ENCODE results near the gene RIMBP2. TPM values are rescaled to one million over a fixed set of nuclear protein-coding genes. Genes with fewer than 3 reads are reported as not detected.
A peak's percentile ranks its signal among the peaks of the same experiment; 100 is the strongest.
"Not testable (repeated sequence)": the region's sequence is repeated elsewhere in the genome, so short reads cannot be mapped to it uniquely, and the experiment has no call there.

Gene RIMBP2
- total RNA-seq, 2 experiments from 2014 or later: not detected

DNA sequence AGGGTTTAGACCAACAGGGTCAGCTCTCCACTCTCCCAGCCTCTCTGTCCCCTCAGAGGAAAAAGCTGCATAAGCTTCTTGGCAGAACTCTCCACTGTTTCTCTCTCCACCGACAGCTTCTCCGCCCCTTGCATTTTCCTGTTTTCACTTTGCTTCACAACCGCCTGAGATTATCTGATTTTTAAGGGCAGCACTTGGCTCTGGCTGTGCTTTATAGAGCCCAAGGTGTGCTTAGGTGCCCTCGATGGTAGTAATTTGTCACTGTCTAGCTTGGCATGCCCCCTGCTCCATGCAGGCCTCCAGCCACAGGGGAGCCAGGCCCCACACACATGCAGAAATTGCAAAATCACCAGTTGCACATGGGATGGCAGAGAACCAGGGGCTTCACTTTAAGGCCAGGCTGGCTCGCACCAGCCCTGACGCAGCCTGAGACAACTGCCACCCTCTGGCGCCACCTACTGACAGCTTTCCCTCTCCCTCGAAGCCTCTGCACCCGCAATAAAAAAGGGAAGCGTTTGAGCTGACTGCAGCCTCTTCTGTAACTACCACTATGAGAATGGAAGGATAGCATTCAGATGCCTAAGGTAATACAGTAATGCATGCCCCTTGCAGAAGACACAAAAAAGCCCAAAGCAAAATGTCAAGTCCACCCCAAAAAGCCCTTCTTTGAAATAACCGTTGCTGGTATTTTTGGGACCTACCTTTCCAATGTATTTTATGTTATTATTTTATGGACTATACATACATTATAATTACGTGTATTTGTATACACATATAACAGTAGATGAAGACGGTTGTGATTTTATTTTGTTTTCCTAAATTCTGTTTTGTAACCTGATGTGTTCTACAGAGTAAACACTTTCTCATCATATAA, 32.0 kb upstream of the RIMBP2 start:
- DNase-seq: peak; percentile 78

DNA sequence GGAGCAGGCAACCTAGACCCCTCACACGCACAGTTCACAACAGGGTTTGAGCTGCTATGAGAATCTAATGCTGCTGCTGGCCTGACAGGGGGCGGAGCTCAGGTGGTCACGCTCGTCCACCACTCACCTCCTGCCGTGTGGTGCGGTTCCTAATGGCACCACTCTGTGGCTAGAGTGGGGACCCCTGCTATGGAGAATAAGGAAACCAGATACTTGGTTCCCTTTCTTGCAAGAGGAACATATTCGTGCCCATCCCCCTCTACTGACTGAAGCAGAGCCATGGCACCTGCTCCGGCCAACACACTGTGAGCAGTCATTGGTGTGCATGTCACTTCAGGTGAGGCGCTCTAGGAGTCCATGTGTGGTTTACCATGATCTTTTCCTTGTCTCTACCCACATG, 30.4 kb upstream of the RIMBP2 start:
- Mint-ChIP-seq H3K9me3 (ENCODE audit: low read depth) (no peaks in the 10 kb centered on the region), H3K4me1 (peaks cover 5% of the 10 kb centered on the region), H3K4me3 (no peak overlapping the region), H3K27me3 (peaks cover 10% of the 10 kb centered on the region), H3K27ac (no peak overlapping the region), H3K36me3 (no peaks in the 10 kb centered on the region)
- DNase-seq (no peak), ATAC-seq (no peak)
- CTCF ChIA-PET: interaction anchor here (1.2 to 2.1 kb wide), 4 partner anchors 52 to 699 kb away, joined by 3 to 5 read pairs (median 4); no protein-coding TSS in a partner anchor

More for the DNA sequence above, 32.0 kb upstream of the RIMBP2 start:
- ATAC-seq: peak; percentile 89
- H3K4me1 Mint-ChIP-seq: peaks cover 5% of the 10 kb centered on the region
- CTCF ChIA-PET: interaction anchor here (0.6 to 2.1 kb wide), 17 partner anchors 8 to 1010 kb away, joined by 3 to 5 read pairs (median 3); no protein-coding TSS in a partner anchor
- H3K36me3 Mint-ChIP-seq: no peaks in the 10 kb centered on the region
- H3K27me3 Mint-ChIP-seq: peaks cover 10% of the 10 kb centered on the region
- no peak overlapping the region for H3K27ac Mint-ChIP-seq
- no peaks in the 10 kb centered on the region for H3K9me3 Mint-ChIP-seq (ENCODE audit: low read depth)
- no peak overlapping the region for H3K4me3 Mint-ChIP-seq

GRCh38 chr12:130745921-130746320, 29.8 kb upstream of the RIMBP2 start:
- H3K27me3 Mint-ChIP-seq: peaks cover 10% of the 10 kb centered on the region
- peaks cover 5% of the 10 kb centered on the region for H3K4me1 Mint-ChIP-seq
- ATAC-seq (no peak), DNase-seq (no peak)
- no peak overlapping the region for H3K4me3 Mint-ChIP-seq
- CTCF ChIA-PET: no interaction called here
- H3K9me3 Mint-ChIP-seq (ENCODE audit: low read depth): no peaks in the 10 kb centered on the region
- no peaks in the 10 kb centered on the region for H3K36me3 Mint-ChIP-seq
- no peak overlapping the region for H3K27ac Mint-ChIP-seq

DNA sequence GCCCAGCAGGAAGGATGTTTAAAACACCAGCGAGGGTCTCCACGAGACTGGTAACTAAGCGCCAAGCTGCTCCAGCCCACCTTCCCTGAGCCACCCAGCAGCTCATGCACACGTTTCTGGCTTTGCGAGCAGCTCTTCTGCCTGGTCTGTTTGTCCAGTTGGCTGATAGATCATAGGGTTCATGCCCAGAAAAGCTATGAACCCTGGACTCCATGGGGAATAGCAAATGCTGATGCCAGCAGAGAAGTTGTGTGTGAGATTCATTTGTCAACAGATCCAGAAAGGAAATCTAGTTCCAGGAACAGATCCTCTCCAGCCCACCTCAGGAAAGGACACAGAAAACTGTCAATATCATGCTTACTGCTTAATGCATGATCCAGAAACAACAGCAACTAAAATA, 28.2 kb upstream of the RIMBP2 start:
- Mint-ChIP-seq H3K36me3 (no peaks in the 10 kb centered on the region), H3K27ac (no peak overlapping the region), H3K9me3 (ENCODE audit: low read depth) (no peaks in the 10 kb centered on the region), H3K4me1 (peaks cover 5% of the 10 kb centered on the region), H3K4me3 (no peak overlapping the region), H3K27me3 (peaks cover 7% of the 10 kb centered on the region)
- ATAC-seq (no peak), DNase-seq (no peak)
- CTCF ChIA-PET: interaction anchor here (0.7 kb wide), 1 partner anchor 718 kb away, joined by 3 read pairs; no protein-coding TSS in a partner anchor

- H3K4me1 Mint-ChIP-seq: peaks cover 5% of the 10 kb centered on the region
- CTCF ChIA-PET: interaction anchor here (0.7 kb wide), 1 partner anchor 717 kb away, joined by 3 read pairs; no protein-coding TSS in a partner anchor
- H3K27ac Mint-ChIP-seq: no peak overlapping the region
- H3K9me3 Mint-ChIP-seq (ENCODE audit: low read depth): no peaks in the 10 kb centered on the region
- H3K4me3 Mint-ChIP-seq: no peak overlapping the region
- ATAC-seq: no peak
- no peak for DNase-seq
- H3K36me3 Mint-ChIP-seq: no peaks in the 10 kb centered on the region
- H3K27me3 Mint-ChIP-seq: peaks cover 7% of the 10 kb centered on the region
Observed at GRCh38 chr12:130743606-130744005, 27.5 kb upstream of the RIMBP2 start.

DNA sequence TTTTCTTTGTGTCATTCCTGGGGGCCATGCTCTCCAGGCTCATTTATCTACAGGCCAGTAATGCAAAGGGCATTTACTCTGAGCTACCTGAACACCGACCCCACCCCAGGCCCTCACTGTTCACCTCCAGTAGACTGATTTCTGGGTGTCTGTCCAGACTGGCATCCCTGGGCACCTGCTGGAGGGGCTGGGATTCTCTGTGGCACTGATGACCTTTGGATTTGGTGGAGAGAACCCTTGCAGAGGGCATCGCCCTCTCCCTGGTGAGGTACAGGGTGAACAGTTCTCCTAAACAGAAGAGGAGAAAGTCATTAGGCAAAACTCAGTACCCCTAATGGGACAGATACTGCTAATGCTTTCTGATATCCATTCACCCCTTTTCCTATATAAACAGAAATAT, 27.1 kb upstream of the RIMBP2 start:
- CTCF ChIA-PET: no interaction called here
- H3K4me1 Mint-ChIP-seq: peaks cover 4% of the 10 kb centered on the region

DNA sequence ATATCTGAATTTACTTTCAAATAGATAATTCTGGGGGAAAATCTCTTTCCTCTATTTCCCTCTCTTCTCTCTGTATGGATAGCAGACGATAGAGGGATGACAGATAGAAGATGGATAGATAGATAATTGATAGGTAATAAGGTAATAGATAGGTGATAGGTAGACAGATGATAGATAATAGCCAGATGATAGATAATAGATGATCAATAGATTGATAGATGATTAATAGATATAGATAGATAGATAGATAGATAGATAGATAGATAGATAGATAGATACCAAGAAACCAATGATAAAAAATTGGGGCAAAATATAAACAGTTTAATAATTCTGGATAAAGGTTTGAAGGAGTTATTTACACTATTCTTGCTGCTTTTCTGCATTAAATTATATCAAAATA, 26.6 kb upstream of the RIMBP2 start:
- H3K27me3 Mint-ChIP-seq: peaks cover 1% of the 10 kb centered on the region
- CTCF ChIA-PET: no interaction called here
- no peak for DNase-seq

More for the DNA sequence above, 27.1 kb upstream of the RIMBP2 start:
- DNase-seq (no peak), ATAC-seq (no peak)
- no peaks in the 10 kb centered on the region for H3K9me3 Mint-ChIP-seq (ENCODE audit: low read depth)
- H3K27ac Mint-ChIP-seq: no peak overlapping the region
- H3K4me3 Mint-ChIP-seq: no peak overlapping the region
- no peaks in the 10 kb centered on the region for H3K36me3 Mint-ChIP-seq
- peaks cover 6% of the 10 kb centered on the region for H3K27me3 Mint-ChIP-seq

GRCh38 chr12:130742112-130742511, 26.0 kb upstream of the RIMBP2 start:
- DNase-seq: no peak
- peaks cover 5% of the 10 kb centered on the region for H3K27me3 Mint-ChIP-seq
- no peak for ATAC-seq
- no peaks in the 10 kb centered on the region for H3K9me3 Mint-ChIP-seq (ENCODE audit: low read depth)
- CTCF ChIA-PET: no interaction called here
- no peaks in the 10 kb centered on the region for H3K36me3 Mint-ChIP-seq
- no peak overlapping the region for H3K27ac Mint-ChIP-seq
- no peaks in the 10 kb centered on the region for H3K4me1 Mint-ChIP-seq
- no peak overlapping the region for H3K4me3 Mint-ChIP-seq

More for the DNA sequence above, 26.6 kb upstream of the RIMBP2 start:
- no peak for ATAC-seq
- Mint-ChIP-seq H3K4me3 (no peak overlapping the region), H3K4me1 (no peaks in the 10 kb centered on the region), H3K36me3 (no peaks in the 10 kb centered on the region), H3K27ac (no peak overlapping the region), H3K9me3 (ENCODE audit: low read depth) (no peaks in the 10 kb centered on the region)

DNA sequence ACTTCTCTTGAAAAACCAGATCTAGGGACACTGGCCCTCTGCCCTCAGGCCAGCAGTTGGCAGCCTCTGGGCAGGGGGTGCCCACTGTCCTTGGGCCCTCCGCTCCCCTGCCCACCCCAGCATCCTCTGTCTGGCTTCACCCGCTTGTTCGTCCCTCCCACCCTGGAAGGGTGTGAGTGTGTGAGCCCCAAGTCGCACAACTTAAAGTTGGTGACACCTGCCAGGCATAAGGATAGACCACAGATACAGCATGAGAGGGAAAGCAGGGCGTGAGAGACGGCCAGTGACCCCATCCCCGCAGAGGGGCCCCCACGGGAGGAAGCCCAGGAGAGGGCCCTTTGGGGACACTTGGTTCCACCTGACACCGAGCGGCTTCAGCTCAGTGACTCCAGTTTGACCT, 23.5 kb upstream of the RIMBP2 start:
- Mint-ChIP-seq H3K9me3 (ENCODE audit: low read depth) (no peaks in the 10 kb centered on the region), H3K27me3 (peaks cover 6% of the 10 kb centered on the region), H3K36me3 (no peaks in the 10 kb centered on the region), H3K27ac (no peak overlapping the region), H3K4me3 (no peak overlapping the region), H3K4me1 (no peaks in the 10 kb centered on the region)
- DNase-seq (no peak), ATAC-seq (no peak)
- CTCF ChIA-PET: no interaction called here

GRCh38 chr12:130738403-130738802, 22.3 kb upstream of the RIMBP2 start:
- H3K36me3 Mint-ChIP-seq; H3K27me3 Mint-ChIP-seq; H3K4me1 Mint-ChIP-seq; DNase-seq; H3K4me3 Mint-ChIP-seq; CTCF ChIA-PET; H3K9me3 Mint-ChIP-seq (ENCODE audit: low read depth); H3K27ac Mint-ChIP-seq; ATAC-seq: not testable (repeated sequence)

DNA sequence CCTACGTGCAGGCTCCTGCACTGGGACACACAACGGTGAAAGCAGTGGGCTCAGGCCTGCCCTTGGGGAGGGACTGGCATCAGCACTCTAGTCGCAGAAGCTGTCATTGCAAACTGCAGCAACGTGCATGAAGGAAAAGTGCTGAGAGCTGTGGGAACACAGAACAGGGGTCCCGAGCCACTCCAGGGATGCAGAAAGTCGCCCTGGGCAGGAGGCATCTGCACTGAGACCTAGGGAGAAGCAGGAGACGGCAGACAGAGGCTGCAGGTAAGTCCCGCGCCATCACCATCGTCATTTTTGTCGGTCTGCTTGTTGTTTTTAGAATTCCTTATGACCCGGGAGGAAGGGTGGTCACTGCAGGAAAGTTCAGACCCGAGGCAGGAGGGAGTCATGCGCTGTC, 21.6 kb upstream of the RIMBP2 start:
- Mint-ChIP-seq H3K36me3 (no peaks in the 10 kb centered on the region), H3K27me3 (peaks cover 6% of the 10 kb centered on the region), H3K27ac (no peak overlapping the region), H3K9me3 (ENCODE audit: low read depth) (no peaks in the 10 kb centered on the region), H3K4me1 (no peaks in the 10 kb centered on the region), H3K4me3 (no peak overlapping the region)
- CTCF ChIA-PET: interaction anchor here (1.0 kb wide), 1 partner anchor 10 kb away, joined by 3 read pairs; no protein-coding TSS in a partner anchor
- DNase-seq (no peak), ATAC-seq (no peak)

DNA sequence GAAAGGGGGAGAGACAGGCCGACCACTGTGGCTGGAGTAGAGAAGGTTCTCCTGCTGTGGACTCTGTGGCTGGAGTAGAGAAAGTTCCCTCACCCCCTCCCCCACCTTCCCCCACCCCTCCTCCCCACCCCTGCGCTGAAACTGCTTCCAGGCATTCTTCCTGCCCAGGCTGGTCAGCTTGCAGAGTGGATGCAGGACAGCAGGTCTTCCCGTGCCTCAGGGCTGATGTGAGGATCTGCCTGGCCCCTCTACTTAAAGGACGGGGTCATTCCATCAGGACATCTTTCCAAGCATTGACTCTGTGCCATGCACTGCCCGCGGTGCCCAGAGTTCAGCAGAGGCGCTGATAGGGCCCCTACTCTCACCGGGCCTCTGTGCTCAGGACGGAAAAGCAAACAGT, 13.2 kb upstream of the RIMBP2 start:
- no peak overlapping the region for H3K4me3 Mint-ChIP-seq
- H3K27me3 Mint-ChIP-seq: no peaks in the 10 kb centered on the region
- CTCF ChIA-PET: no interaction called here
- no peaks in the 10 kb centered on the region for H3K36me3 Mint-ChIP-seq
- DNase-seq (no peak), ATAC-seq (no peak)
- no peaks in the 10 kb centered on the region for H3K4me1 Mint-ChIP-seq
- H3K27ac Mint-ChIP-seq: no peak overlapping the region
- peaks cover 7% of the 10 kb centered on the region for H3K9me3 Mint-ChIP-seq (ENCODE audit: low read depth)

- Mint-ChIP-seq H3K9me3 (ENCODE audit: low read depth) (peaks cover 7% of the 10 kb centered on the region), H3K4me3 (no peak overlapping the region), H3K4me1 (no peaks in the 10 kb centered on the region), H3K27me3 (no peaks in the 10 kb centered on the region), H3K27ac (no peak overlapping the region), H3K36me3 (no peaks in the 10 kb centered on the region)
- no peak for ATAC-seq
- DNase-seq: no peak
- CTCF ChIA-PET: no interaction called here
Observed at GRCh38 chr12:130728158-130729058, 12.3 kb upstream of the RIMBP2 start.
